Ovary (tissue), 3 donors: ENCODE measurements around the gene C6orf47.

Experiments used
- POLR2A ChIP-seq: fragments of 450-650 bp; IDR thresholded peaks from one replicate; pipeline ENCODE4 v1.6.1; 2017; ENCODE audit warnings: antibody characterized with exemption, mild to moderate bottlenecking, moderate library complexity
- TF ChIP-seq, protein P1 (sequence below), 3 donors: fragments of 450-650 bp in 2 of 3; fragments of 200-600 bp in 1 of 3; IDR thresholded peaks; one replicate each; pipeline versions ENCODE4 v1.5.1 to v1.8.0; 2016 to 2022; ENCODE audit warnings: antibody characterized with exemption in 3 of 3, mild to moderate bottlenecking in 1 of 3
- donor health status: DM: no; HTN: no; CAD: no.

- TF ChIP-seq, protein P1, sequence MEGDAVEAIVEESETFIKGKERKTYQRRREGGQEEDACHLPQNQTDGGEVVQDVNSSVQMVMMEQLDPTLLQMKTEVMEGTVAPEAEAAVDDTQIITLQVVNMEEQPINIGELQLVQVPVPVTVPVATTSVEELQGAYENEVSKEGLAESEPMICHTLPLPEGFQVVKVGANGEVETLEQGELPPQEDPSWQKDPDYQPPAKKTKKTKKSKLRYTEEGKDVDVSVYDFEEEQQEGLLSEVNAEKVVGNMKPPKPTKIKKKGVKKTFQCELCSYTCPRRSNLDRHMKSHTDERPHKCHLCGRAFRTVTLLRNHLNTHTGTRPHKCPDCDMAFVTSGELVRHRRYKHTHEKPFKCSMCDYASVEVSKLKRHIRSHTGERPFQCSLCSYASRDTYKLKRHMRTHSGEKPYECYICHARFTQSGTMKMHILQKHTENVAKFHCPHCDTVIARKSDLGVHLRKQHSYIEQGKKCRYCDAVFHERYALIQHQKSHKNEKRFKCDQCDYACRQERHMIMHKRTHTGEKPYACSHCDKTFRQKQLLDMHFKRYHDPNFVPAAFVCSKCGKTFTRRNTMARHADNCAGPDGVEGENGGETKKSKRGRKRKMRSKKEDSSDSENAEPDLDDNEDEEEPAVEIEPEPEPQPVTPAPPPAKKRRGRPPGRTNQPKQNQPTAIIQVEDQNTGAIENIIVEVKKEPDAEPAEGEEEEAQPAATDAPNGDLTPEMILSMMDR (IDR thresholded peaks at IDR 0.05) = no peak
- TF ChIP-seq POLR2A = no peak
These were observed 23.0 kb upstream of the C6orf47 start for GRCh38 chr6:31683591-31683990.
